Gastroesophageal sphincter (tissue), 3 donors: ENCODE measurements around the gene ADAMTSL2.

Experiments
- EP300 ChIP-seq: sonication (generic); formaldehyde crosslinking; IDR thresholded peaks from one replicate; pipeline ENCODE4 v1.6.1; 2017; ENCODE audit warnings: antibody characterized with exemption, mild to moderate bottlenecking
- POLR2A ChIP-seq, 2 donors: fragments of 450-650 bp; IDR thresholded peaks; one replicate each; pipeline ENCODE4 v1.6.1; 2017; ENCODE audit warnings: antibody characterized with exemption in 2 of 2, mild to moderate bottlenecking in 2 of 2, moderate library complexity in 1 of 2
- TF ChIP-seq, protein P1 (sequence below), 4 experiments: fragments of 200-600 bp in 2 of 4; fragments of 450-650 bp in 2 of 4; sonication (generic) in 1 of 4; IDR thresholded peaks; one replicate each; pipeline ENCODE4 v1.5.1; 2017 to 2019; ENCODE audit warnings: antibody characterized with exemption in 4 of 4, mild to moderate bottlenecking in 2 of 4, moderate library complexity in 2 of 4

- TF ChIP-seq, protein P1, sequence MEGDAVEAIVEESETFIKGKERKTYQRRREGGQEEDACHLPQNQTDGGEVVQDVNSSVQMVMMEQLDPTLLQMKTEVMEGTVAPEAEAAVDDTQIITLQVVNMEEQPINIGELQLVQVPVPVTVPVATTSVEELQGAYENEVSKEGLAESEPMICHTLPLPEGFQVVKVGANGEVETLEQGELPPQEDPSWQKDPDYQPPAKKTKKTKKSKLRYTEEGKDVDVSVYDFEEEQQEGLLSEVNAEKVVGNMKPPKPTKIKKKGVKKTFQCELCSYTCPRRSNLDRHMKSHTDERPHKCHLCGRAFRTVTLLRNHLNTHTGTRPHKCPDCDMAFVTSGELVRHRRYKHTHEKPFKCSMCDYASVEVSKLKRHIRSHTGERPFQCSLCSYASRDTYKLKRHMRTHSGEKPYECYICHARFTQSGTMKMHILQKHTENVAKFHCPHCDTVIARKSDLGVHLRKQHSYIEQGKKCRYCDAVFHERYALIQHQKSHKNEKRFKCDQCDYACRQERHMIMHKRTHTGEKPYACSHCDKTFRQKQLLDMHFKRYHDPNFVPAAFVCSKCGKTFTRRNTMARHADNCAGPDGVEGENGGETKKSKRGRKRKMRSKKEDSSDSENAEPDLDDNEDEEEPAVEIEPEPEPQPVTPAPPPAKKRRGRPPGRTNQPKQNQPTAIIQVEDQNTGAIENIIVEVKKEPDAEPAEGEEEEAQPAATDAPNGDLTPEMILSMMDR (IDR thresholded peaks at IDR 0.05): no peak
- no peak for TF ChIP-seq EP300
- no peak for TF ChIP-seq POLR2A (IDR thresholded peaks at IDR 0.05)
These were observed 40.9 kb downstream of the ADAMTSL2 start for GRCh38 chr9:133575186-133576030.
